GM23338 (cell line): Measurements from ENCODE around the gene FAM76B.

Experiments
- CREB1 ChIP-seq: fragments of 250-450 bp; sonication (Bioruptor Pico); IDR thresholded peaks from 2 replicates; pipeline ENCODE4 v1.5.0; 2020; ENCODE audit warnings: low read depth, mild to moderate bottlenecking, moderate library complexity
- EZH2 ChIP-seq: fragments of 200-600 bp; sonication (generic); IDR thresholded peaks from one replicate; pipeline ENCODE4 v1.8.0; 2017; ENCODE audit warnings: antibody characterized with exemption, mild to moderate bottlenecking, low read depth; ENCODE audit not compliant: unreplicated experiment
- TF ChIP-seq, protein P1 (sequence below), 2 experiments: fragments of 200-600 bp in 1 of 2; sonication (generic) in 1 of 2; conservative IDR thresholded peaks; 2 replicates each; pipeline versions ENCODE4 v1.5.1 to v1.6.1; 2016 to 2017; ENCODE audit warnings: antibody characterized with exemption in 2 of 2, low read depth in 2 of 2, mild to moderate bottlenecking in 2 of 2, moderate library complexity in 1 of 2

DNA sequence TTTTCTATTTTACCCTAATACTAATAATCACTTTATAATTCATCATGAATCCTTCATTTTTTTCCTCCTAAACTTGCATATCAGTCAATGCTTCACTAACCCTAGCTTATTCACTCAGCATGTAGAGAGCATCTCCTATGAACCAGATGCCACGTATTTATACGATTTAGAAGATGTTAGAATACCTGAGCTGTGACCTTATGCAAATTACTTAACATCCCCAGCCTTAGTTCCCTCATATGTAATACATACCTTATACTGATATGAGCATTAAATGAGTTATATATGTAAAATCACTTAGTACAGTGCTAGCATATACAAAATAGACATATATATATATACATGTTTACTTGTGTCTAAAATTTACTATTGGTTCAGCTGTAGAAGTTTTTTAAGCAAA, 9.0 kb downstream of the FAM76B start:
- TF ChIP-seq, protein P1, sequence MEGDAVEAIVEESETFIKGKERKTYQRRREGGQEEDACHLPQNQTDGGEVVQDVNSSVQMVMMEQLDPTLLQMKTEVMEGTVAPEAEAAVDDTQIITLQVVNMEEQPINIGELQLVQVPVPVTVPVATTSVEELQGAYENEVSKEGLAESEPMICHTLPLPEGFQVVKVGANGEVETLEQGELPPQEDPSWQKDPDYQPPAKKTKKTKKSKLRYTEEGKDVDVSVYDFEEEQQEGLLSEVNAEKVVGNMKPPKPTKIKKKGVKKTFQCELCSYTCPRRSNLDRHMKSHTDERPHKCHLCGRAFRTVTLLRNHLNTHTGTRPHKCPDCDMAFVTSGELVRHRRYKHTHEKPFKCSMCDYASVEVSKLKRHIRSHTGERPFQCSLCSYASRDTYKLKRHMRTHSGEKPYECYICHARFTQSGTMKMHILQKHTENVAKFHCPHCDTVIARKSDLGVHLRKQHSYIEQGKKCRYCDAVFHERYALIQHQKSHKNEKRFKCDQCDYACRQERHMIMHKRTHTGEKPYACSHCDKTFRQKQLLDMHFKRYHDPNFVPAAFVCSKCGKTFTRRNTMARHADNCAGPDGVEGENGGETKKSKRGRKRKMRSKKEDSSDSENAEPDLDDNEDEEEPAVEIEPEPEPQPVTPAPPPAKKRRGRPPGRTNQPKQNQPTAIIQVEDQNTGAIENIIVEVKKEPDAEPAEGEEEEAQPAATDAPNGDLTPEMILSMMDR (conservative IDR thresholded peaks at IDR 0.05; ENCODE audit: low read depth in 2 of 2): no peak
- TF ChIP-seq CREB1 (CRISPR knock-in tag) (no peak), EZH2 (no peak)
